ENCODE data around the gene RHOF.
"Not testable (repeated sequence)": the region's sequence is repeated elsewhere in the genome, so short reads cannot be mapped to it uniquely, and the experiment has no call there.

Gene RHOF

DNA sequence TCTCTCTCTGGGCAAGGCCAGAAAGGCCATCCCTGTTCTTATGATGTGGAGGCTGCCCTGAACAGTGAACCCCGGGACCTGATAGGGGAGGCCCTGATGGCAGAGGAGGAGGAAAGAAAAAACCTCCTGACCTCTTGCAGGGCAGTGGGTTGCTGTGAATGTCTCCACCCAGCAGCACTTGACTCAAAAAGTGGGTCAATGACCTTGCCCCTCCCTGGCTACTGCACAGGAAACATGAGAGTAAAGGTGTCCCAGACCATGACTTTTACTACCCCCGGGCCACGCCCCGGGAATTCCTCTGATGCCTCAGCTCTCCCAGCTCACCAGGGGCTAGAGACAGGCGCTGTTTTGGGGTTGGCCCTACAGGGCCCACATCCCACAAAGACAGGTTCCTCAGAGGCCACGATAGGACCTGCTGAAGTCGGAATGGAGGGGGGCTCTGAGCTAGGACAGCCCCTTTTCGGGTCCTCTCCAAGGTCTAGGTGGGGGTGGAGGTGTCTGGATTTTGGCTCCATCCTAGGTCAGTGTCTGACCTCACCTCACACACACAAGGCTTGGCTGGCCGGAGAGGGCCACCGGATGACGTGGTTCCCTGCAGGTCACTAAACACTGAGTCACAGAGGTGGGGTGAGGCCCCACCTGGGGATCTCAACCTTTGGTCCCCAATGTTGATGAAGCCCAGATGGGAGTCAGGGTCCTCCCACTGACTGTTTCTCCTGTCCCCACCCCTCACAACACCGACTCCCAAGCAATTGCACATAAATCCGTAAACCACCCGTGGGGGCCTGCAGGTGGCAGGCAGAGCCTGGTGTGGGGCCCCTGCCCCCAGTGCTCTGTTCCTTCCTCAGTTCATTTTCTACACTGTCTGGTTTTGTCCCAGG, 1.6 kb downstream of the RHOF start:
- peak; percentile 69 for DNase-seq

DNA sequence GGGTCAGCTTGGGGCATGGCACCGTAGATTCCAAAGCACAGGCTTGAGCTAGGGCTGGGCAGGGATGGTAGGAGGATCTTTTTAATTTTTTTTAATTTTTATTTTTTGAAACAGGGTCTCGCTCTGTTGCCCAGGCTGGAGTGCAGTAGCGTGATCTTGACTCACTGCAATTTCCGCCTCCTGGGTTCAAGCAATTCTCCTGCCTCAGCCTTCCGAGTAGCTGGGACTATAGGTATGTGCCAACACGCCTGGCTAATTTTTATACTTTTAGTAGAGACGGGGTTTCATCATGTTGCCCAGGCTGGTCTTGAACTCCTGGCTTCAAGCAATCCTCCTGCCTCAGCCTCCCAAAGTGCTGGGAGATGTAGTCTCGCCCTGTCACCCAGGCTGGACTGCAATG, 2.7 kb downstream of the RHOF start:
- DNase-seq = not testable (repeated sequence)

DNA sequence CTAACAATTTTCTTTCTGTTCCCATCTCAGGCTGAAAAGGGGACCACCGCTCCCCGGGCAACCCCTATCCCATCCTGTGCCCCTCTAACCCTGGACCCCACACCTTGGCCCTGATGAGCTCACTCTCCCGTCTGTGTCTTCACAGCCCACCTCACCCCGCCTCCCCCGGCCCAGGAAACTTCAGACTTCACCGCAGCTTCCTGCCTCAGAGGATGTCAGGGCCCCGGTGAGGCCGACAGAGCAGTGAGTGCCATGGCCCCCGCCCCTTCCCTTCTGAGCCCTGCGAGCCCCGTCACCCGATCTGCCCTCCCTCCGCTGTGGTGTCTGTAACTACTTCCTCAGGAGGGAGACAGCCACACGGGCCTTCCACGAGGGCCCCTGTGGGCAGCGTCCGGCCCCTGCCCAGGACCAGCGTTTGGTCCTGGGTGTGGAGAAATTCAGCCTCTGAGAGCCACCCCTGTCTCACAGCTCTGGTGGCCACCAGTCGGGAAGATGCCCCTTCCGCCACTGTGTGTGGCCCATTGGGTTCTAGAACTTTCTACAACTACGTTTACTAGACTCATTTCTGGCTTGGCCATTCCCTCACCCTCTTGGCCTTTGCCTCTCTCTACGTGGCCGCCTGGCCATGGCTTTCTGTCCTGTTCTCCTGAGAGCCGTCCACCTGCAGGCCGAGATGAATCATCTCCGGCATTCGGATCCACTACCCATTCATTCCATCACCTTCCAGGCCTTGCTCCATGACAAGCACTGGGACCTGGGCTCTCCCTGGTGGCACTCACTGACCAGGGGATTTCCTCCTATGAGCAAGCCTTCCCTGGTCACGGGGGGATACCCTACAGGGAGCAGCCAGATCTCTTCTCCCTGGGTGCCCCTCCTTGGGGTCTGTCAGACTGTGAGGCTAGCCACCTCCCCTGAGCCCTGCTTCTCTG, 3.4 kb downstream of the RHOF start:
- peak; percentile 96 for DNase-seq

DNA sequence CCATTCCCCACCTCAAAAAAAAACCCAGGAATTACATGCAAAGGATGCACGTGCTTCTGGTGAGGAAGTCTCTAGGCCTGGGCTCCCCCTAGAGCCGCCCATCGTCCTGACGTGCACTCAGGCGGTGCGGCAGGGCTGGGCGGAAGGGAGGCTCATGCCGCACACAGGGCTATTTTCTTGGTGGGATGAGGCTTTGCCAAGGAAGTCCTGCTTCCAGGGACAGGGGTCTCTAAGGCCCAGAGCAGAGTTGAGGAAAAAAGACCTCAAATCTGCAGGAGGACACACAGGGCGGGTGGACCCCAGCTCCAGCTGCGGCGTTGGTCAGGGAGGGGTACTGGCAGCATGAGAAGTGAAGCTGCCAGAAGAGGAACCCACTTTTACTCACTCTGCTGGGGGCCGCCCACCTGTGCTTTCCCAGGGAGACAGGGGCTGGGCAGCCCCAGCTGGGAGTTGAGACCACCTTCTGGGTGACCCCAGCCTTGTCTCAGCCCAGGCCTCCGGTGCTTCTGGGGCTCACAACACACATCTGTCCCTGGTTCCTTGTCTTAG, 4.2 kb downstream of the RHOF start:
- DNase-seq = peak; percentile 69

DNA sequence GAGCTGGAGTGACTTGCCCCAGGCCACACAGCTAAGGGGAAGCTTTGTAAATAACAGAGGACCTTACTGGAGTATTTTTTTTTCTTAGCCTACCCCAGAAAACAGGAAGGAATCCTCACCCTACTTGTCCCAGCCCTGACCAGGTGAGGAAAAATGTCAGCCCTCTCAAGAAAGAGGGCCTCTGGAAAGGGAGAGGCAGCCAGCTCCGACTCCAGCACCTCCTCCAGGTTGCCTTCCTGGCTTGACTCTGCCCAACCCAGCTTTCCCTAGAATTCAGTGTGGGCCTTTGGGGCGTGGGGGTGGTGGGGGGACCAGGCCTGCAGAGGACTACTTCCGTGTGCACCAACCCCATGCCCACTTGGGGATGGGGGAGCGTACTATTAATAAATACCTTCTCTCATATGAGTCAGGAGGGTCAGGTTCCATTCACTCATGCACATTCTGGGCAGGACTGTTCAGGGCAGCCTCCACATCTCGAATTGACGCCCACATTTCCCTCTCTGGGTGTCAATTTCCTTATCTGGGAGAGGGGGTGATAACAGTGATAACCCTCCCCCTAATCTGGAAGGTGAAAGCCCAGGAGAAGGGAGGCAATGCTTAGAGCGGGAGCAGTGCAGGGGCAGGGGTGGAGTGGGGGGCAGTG, 5.2 kb downstream of the RHOF start:
- no peak for DNase-seq

DNA sequence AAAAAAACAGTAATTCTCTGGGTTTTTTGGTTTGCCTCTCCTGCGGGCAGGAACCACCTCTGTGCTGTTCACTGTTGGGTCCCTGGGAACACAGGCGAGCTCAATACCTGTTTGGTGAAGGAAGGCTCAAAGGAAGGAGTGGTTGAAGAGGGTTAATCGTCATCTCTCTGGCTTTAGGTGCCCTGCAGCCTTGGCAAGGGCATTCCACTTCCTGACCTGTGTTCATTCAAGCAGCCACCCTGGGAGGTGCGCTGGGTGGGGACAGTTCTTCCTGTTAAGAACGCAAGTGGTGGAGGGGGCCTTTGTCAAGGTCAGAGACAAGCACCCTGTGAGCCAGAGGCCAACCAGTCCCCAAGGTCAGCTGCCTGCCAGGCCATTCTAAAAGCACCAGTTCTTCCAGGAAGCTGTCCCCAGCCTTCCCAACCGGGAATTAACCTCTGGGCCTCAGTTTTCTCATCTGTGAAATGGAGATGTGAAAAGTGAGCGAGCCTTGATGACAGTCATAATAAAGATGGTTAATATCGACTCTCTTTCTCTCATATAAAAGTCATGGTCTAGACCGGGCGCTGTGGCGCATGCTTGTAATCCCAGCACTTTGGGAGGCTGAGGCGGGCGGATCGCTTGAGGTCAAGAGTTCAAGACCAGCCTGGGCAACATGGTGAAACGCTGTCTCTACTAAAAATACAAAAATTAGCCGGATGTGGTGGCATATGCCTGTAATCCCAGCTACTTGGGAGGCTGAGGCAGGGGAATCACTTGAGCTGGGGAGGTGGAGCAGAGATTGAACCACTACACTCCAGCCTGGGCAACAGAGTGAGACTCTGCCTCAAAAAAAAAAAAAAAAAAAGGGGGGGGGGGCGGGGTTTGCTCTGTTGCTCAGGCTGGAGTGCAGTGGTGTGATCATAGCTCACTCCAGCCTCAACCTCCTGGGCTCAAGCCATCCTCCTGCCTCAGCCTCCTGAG, 6.1 kb downstream of the RHOF start:
- peak; percentile 78 for DNase-seq

DNA sequence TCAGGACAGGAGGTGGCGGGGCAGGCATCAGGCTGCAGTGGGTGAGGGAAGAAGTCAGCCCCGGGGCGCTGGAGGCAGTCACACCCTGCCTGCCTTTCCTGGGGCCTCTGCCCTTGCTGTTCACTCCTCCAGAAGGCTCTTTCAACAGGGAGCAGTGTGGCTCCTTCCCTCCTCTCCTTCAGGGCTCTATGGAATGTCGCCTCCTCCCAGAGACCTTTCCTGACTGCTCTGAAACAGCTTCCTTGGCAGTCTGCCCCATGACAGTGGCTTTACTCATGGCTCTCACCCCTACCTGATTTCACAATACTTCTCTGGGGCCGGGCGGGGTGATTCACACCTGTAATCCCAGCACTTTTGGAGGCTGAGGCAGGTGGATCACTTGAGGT, 7.1 kb downstream of the RHOF start:
- peak; percentile 51 for DNase-seq

DNA sequence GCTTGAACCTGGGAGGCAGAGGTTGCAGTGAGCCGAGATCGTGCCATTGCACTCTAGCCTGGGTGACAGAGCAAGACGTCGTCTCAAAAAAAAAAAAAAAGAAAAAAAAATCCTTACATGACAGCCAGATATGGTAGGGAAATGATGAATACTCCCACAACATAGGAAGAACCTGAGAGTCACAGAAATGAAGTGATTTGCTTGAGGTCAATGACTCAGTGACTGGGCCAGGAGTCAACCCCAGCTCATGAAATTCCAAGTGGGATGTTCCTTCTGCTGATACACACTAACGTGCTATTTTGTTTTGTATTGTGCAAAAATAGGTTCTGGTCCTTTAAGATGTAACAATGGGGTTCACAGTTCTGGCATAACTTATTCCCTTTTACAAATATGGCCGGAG, 9.0 kb downstream of the RHOF start:
- DNase-seq = peak; percentile 30

DNA sequence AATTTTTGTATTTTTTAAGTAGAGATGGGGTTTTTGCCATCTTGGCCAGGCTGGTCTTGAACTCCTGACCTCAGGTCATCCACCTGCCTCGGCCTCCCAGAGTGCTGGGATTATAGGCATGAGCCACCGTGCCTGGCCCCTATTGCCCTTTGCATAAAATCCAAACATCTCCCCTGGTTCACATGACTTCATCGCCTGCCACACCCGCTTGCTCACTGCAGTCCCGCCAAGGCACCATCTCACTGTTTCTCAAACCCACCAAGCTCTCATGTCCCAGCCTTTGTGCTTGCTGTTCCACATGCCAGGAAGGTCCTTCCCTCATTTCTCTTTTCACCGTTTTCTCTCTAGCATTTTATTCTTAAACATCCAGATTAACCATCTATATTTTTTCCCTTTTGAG, 9.7 kb downstream of the RHOF start:
- DNase-seq = no peak

DNA sequence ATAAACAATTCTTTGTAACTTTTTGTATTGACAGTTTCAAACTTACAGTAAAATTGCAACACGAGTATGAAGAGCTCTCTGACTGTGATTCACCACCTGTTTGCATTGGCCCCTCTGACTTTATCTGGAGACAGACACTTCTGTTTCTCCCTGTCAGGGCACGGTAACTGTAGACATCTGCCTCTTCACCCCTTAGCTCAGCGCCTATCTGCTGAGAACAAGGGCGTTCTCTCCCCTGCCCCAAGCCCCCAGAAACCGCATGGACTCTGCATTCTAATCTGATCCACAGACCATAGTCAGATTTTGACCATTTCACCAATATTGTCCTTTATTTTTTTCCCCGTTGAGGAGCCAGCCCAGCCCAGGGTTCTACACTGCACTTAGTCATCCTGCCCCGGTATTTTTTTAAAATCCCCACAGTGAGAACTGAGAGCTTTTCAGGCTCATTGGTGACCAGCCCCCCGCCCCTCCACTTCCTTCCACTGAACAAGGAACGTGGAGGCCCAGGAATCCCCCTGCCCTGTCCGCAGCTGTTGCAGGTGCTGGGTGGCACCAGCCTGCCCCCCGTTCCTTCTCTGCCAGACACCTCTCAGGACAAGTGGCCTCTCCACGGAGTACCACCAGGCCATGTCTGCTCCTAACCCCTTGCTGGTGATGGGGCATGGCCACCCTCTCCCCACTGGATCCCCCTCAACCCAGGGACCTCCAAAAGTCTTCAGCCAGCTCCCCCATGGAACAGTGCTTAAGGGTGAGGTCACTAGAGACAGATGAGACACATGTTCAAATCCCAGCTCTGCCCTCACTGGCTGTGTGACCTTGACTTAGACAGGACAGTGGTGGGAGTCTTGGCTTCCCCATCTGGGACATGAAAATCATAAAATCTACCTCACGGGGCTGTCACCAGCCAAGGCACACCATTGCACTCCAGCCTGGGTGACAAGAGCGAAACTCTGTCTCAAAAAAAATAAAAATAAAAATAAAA, 11.2 kb downstream of the RHOF start:
- peak; percentile 63 for DNase-seq

DNA sequence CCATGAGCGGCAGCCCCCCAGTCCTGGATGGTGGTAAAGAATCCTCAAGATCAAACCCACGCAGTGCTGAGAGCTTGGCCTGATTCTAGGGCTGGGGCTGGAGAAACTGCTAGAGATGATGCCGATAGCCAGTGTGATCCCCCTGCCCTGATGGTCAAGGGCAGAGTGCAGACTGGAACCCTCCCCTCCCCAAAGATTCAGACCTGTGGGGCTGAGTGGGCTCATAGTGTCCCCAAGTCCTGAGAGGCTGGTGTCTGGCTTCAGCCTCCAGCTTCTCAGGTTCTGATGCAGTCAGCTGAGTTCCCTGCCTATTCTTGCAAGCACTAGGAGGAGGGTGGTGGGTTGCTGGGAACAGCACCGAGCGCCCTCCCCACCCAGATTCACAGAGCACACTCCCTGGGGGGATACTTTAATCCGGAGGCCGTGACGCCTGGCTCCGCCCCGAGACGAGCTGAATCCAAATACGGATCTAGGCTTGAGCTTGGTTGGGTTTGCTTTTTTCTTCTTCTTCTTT, 11.9 kb downstream of the RHOF start:
- DNase-seq = no peak

DNA sequence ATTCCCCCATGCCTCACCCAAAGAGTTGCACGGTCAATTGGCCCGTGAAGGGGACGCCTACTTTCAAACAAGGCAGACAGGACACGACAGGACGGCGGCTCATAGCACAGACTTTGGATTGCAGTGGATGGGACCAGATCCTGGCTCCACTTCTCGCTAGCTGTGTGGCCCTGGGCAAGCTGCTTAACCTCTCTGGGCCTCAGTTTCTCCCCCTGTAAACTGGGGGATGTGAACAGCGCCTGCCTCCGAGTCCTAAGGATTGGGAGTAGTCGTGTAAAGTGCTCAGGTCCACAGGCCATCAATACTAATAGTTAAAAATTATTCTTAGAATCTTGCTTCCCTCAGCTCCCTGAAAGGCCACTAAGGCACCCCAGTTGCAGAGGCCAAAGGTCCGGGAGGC, 13.1 kb downstream of the RHOF start:
- no peak for DNase-seq

DNA sequence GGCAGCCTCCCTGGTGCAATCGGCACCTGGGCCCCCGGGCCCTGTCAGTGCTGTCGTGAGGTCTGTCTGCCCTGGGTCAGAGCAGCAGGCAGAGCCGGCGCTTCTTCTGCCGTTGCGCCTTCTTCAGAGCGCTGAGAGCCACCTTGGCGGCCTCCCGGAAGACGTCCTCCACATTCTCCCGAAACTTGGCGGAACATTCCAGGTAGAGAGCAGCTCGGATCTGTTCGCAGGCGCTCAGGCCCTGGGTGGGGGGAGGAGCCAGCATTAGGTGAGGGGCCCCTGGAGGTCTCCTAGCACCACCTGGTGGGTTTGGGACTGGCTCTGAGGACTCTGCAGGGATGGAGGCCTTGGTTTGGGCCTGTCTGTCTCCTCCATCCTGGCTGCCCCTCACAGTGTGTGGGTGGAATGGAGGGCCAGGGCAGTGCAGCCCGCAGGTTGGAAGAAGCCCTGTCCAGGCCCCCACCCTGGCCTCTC, 14.0 kb downstream of the RHOF start:
- DNase-seq = no peak

DNA sequence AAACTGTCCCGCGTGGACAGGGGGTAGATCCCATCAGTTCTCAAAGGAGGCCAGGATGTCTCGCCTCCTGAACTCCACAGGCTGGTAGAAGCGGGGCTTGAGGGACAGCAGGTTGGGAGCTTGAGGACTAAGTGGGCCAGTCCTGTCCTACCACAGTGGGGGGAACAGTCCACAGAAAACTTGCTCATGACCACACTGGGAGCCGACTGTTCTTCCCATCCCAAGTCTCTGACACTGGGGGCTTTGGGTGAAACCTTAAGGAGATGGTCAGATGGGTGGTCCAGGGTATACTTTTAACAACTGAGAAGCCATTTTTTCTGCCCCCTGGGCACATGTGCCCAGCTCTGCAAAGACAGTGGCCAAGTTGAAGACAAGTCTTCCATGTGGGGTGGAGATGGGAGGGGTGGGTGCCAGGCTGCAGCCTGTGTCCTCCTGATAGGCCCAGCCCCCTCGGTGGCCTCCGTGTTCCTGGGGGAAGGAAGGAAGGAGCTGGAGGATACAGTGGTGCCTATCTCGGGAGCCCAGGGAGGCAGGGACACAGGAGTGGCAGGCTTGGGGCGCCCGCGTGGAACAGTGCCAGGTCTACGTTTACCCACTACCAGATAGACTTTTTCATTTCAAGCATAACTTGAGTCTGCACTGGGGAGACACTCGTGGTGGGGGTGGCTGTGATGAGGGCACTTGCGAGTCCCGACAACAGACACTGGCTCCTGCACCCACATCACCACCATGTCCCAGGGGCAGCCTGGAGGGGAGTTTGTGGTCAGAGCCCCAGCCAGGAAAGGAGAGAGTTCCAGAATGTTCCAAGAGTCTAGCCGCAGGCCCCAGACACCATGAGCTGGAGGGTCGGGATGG, 14.7 kb downstream of the RHOF start:
- DNase-seq = no peak

DNA sequence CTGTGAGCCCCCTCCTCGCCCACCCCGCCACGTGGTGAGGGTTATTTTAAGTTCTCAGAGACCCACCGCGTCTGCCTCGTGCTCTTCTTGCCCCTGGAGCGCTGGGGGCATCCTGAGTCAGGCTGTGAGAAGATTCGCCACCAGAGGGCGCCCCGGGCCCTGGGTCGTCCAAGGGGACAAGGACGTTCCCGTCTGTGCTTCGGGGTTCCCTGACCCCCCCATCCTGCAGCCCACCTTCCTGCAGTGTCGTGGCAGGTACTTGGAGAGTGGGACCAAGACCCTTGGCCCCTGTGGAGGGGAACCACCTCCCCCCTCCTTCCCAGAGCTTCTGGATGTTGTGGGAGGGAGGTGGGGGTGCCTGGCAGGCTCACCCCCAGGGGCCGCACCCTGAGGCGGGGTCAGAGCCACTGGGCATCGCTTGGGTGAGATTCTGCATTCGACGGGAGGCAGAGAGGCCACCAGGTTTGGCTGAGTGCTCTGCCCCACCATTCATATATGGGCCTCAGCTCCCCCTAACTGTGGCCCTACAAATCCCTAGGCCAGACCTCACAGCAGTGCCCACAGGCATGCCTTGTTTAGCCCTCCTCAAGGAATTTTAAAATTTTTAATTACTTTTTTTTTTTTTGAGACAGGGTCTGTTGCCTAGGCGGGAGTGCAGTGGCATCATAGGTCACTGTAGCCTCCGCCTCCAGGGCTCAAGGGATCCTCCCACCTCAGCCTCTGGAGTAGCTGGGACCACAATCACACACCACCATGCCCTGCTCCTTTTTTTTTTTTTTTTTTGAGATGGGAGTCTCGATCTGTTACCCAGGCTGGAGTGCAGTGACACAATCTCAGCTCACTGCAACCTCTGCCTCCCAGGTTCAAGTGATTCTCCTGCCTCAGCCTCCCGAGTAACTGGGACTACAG, 17.0 kb downstream of the RHOF start:
- DNase-seq = peak; percentile 90

DNA sequence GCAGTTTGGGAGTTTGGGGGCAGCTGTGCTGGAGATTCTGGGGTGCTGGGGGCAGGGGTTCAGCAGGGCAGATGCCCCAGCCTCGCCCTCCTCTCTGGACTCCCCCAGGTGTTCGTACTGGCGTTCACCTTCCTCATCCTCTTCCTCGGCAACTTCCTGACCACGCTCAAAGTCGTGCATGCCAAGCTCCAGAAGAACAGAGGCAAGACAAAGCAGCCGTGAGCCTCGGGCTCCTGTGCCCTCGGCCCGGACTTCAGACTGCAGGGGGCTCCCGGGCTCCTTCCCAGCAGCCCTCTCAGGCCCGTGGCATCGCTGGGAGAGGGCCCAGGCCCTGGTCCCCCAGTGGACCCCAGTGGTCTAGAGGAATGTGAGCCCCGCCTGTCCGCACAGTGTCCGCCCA, 18.0 kb downstream of the RHOF start:
- DNase-seq = no peak

DNA sequence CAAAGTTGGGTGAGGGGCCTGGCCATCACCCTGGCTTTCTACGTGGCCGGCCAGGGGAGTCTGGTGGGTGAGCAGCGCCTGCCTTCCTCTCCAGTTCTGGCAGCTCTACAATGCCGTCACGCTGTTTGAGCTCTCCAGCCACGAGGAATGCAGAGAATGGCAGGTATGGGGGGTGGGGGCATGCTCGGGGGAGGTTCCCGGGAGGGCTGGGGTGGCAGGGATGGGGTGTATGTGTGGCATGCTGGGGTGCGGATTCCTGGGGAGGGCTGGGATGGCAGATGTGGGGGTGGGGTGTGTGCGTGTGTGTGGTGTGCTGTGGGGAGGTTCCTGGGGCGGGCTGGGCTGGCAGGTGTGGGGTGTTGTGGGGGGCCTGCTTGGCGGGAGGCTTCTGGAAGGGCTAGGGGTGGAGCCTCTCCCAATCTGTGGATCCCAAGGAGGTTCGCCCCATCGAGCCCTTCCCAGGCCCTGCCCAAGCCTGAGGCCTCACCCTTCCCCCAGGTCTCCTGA, 18.5 kb downstream of the RHOF start:
- no peak for DNase-seq
